ENCODE measurements around the gene ANKS6. TPM values are rescaled to one million over a fixed set of nuclear protein-coding genes. Genes with fewer than 3 reads are reported as not detected.

ANKS6 gene
- total RNA-seq, 1 experiment from 2014 or later, result 32.0 TPM

- Histone ChIP-seq H3K9me3 (replicated peaks) (no peaks in the 10 kb centered on the region), H3K27ac (no peak overlapping the region), H3K4me3 (no peak overlapping the region), H3K36me3 (peaks cover 30% of the 10 kb centered on the region), H3K4me1 (no peaks in the 10 kb centered on the region), H3K27me3 (no peaks in the 10 kb centered on the region)
- DNase-seq, result no peak
Measured at GRCh38 chr9:98777618-98778017, 18.7 kb downstream of the ANKS6 start.

- Histone ChIP-seq H3K9me3 (replicated peaks) (no peaks in the 10 kb centered on the region), H3K4me1 (no peaks in the 10 kb centered on the region), H3K36me3 (peaks cover 24% of the 10 kb centered on the region), H3K27me3 (no peaks in the 10 kb centered on the region), H3K4me3 (no peak overlapping the region), H3K27ac (no peak overlapping the region)
- DNase-seq, result peak; percentile 71 to 81
Measured at GRCh38 chr9:98775831-98776441, 20.4 kb downstream of the ANKS6 start.

- H3K4me3 ChIP-seq, result no peak overlapping the region
- H3K27me3 ChIP-seq, result no peaks in the 10 kb centered on the region
- no peaks in the 10 kb centered on the region for H3K4me1 ChIP-seq
- no peak overlapping the region for H3K27ac ChIP-seq
- H3K9me3 ChIP-seq (replicated peaks), result no peaks in the 10 kb centered on the region
- DNase-seq, result peak; percentile 41 to 57
- H3K36me3 ChIP-seq, result peaks cover 26% of the 10 kb centered on the region
Measured at GRCh38 chr9:98774746-98775145, 21.6 kb downstream of the ANKS6 start.

GRCh38 chr9:98773721-98774120, 22.6 kb downstream of the ANKS6 start:
- DNase-seq, result no peak
- H3K36me3 ChIP-seq, result peaks cover 27% of the 10 kb centered on the region

GRCh38 chr9:98772364-98773155, 23.8 kb downstream of the ANKS6 start:
- H3K4me1 ChIP-seq, result no peaks in the 10 kb centered on the region
- H3K27ac ChIP-seq, result no peak overlapping the region
- H3K36me3 ChIP-seq, result peaks cover 37% of the 10 kb centered on the region
- H3K4me3 ChIP-seq, result no peak overlapping the region
- H3K9me3 ChIP-seq (replicated peaks), result no peaks in the 10 kb centered on the region
- no peak for DNase-seq
- H3K27me3 ChIP-seq, result no peaks in the 10 kb centered on the region

More at GRCh38 chr9:98773721-98774120, 22.6 kb downstream of the ANKS6 start:
- Histone ChIP-seq H3K27me3 (no peaks in the 10 kb centered on the region), H3K9me3 (replicated peaks) (no peaks in the 10 kb centered on the region), H3K4me3 (no peak overlapping the region), H3K27ac (no peak overlapping the region), H3K4me1 (no peaks in the 10 kb centered on the region)

GRCh38 chr9:98771209-98771874, 25.0 kb downstream of the ANKS6 start:
- Histone ChIP-seq H3K27ac (no peak overlapping the region), H3K9me3 (replicated peaks) (no peaks in the 10 kb centered on the region), H3K4me3 (no peak overlapping the region), H3K4me1 (no peaks in the 10 kb centered on the region), H3K27me3 (no peaks in the 10 kb centered on the region), H3K36me3 (peaks cover 36% of the 10 kb centered on the region)
- DNase-seq, result no peak

- Histone ChIP-seq H3K9me3 (replicated peaks) (no peaks in the 10 kb centered on the region), H3K27ac (no peak overlapping the region), H3K36me3 (peaks cover 40% of the 10 kb centered on the region), H3K4me1 (no peaks in the 10 kb centered on the region), H3K27me3 (no peaks in the 10 kb centered on the region), H3K4me3 (no peak overlapping the region)
- DNase-seq, result no peak
Measured at GRCh38 chr9:98770717-98771116, 25.6 kb downstream of the ANKS6 start.

- Histone ChIP-seq H3K27ac (no peak overlapping the region), H3K9me3 (replicated peaks) (no peaks in the 10 kb centered on the region), H3K36me3 (peaks cover 50% of the 10 kb centered on the region), H3K4me1 (no peaks in the 10 kb centered on the region), H3K4me3 (no peak overlapping the region), H3K27me3 (no peaks in the 10 kb centered on the region)
- no peak for DNase-seq
Measured at GRCh38 chr9:98768344-98768743, 28.0 kb downstream of the ANKS6 start.

GRCh38 chr9:98767915-98768314, 28.4 kb downstream of the ANKS6 start:
- H3K27me3 ChIP-seq, result no peaks in the 10 kb centered on the region
- no peak overlapping the region for H3K4me3 ChIP-seq
- H3K4me1 ChIP-seq, result no peaks in the 10 kb centered on the region
- no peak overlapping the region for H3K27ac ChIP-seq
- DNase-seq, result no peak
- H3K36me3 ChIP-seq, result peaks cover 52% of the 10 kb centered on the region
- no peaks in the 10 kb centered on the region for H3K9me3 ChIP-seq (replicated peaks)

GRCh38 chr9:98767196-98767595, 29.2 kb downstream of the ANKS6 start:
- DNase-seq, result no peak
- Histone ChIP-seq H3K36me3 (peaks cover 51% of the 10 kb centered on the region), H3K9me3 (replicated peaks) (no peaks in the 10 kb centered on the region)

GRCh38 chr9:98766586-98766985, 29.8 kb downstream of the ANKS6 start:
- H3K4me3 ChIP-seq, result no peak overlapping the region
- no peak overlapping the region for H3K27ac ChIP-seq
- H3K36me3 ChIP-seq, result peaks cover 45% of the 10 kb centered on the region

More at GRCh38 chr9:98767196-98767595, 29.2 kb downstream of the ANKS6 start:
- Histone ChIP-seq H3K4me1 (no peaks in the 10 kb centered on the region), H3K4me3 (no peak overlapping the region), H3K27ac (no peak overlapping the region), H3K27me3 (no peaks in the 10 kb centered on the region)

GRCh38 chr9:98765256-98765655, 31.1 kb downstream of the ANKS6 start:
- Histone ChIP-seq H3K9me3 (replicated peaks) (no peaks in the 10 kb centered on the region), H3K27ac (no peak overlapping the region), H3K4me1 (no peaks in the 10 kb centered on the region), H3K4me3 (no peak overlapping the region), H3K36me3 (peaks cover 41% of the 10 kb centered on the region), H3K27me3 (no peaks in the 10 kb centered on the region)
- DNase-seq, result no peak

More at GRCh38 chr9:98766586-98766985, 29.8 kb downstream of the ANKS6 start:
- DNase-seq, result no peak
- H3K4me1 ChIP-seq, result no peaks in the 10 kb centered on the region
- H3K9me3 ChIP-seq (replicated peaks), result no peaks in the 10 kb centered on the region
- H3K27me3 ChIP-seq, result no peaks in the 10 kb centered on the region

GRCh38 chr9:98763986-98764745, 32.2 kb downstream of the ANKS6 start:
- Histone ChIP-seq H3K9me3 (replicated peaks) (no peaks in the 10 kb centered on the region), H3K4me1 (no peaks in the 10 kb centered on the region), H3K36me3 (peaks cover 42% of the 10 kb centered on the region), H3K27me3 (no peaks in the 10 kb centered on the region), H3K27ac (no peak overlapping the region), H3K4me3 (no peak overlapping the region)
- no peak for DNase-seq

- Histone ChIP-seq H3K36me3 (peaks cover 34% of the 10 kb centered on the region), H3K9me3 (replicated peaks) (no peaks in the 10 kb centered on the region; the same call in 1 of the 2 replicates), H3K27ac (no peak overlapping the region), H3K27me3 (no peaks in the 10 kb centered on the region), H3K4me1 (no peaks in the 10 kb centered on the region), H3K4me3 (no peak overlapping the region)
- DNase-seq, result no peak
Measured at GRCh38 chr9:98760231-98760630, 36.1 kb downstream of the ANKS6 start.
